ENCODE data around the gene RCAN1.
"Not testable (repeated sequence)": the region's sequence is repeated elsewhere in the genome, so short reads cannot be mapped to it uniquely, and the experiment has no call there.

RCAN1 gene

DNA sequence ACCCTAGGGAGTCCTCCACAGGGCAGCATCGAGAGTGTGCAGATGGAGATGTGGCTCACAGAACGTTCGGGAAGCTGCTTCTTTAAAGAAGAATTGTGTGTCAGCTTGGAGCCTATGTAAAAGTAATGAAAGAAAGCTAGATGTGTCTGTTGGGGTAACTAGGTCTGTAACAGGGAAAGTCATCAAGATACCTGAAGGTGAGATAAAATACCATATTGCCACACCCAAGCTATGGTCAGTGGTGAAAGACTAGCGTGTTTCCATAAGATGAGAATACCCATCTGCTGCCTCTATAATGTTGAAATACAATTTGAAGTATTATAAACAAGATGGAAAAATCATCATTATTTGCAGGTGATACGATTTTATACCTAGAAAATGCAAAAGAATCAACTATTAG is 17.5 kb downstream of the RCAN1 start:
- no peak for DNase-seq

DNA sequence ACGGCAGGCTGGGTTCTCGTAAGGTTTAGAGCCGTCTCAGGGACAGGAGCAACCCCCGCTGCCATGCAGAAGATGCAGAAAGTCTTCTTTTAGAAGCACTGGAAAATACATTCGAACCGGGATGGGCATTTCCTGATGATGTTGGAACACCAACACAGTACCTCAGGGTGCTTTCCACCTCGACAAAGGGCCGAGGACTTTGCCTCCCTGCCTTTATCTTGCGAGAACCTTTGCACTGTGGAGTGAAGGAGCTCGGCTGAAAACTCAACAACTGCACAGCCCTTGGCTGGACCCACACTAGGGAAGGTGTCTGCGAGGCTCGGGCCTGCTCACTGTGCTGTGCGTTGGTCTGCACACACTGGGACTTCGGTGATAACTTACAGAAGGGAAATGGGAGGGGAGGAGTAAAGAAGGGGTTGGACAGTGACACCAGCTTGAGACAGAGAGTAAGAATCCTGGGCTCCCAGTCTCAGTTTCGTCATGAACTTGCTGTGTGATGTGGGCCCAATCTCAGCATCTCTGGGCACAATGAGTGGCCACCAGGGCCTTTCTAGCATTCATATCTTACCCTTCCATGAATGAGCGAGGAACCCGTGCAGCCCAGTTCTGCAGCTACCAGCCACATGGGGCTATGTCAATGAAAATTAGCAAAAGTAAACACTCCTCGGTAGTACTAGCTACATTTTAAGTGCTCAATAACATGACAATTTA is 18.2 kb downstream of the RCAN1 start:
- DNase-seq, result no peak

DNA sequence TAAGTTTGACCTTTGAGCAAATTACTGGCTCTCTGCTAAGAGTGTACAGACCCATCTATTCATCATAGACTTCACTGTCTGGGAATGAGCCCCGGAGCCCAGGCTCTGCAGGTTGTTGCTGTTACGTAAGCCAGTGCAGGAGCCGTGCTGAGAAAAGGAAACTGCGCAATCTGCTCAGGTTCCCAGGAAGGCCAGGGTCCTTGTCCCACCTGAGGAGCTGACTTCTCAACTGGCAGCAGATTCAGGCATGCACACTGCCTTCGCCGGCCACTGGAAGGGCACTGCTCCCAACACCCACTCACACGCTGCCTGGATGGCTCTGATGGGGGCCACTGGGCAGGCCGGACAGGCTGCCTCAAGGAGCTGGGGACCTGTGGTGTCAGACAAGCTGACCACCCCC is 19.5 kb downstream of the RCAN1 start:
- no peak for DNase-seq

DNA sequence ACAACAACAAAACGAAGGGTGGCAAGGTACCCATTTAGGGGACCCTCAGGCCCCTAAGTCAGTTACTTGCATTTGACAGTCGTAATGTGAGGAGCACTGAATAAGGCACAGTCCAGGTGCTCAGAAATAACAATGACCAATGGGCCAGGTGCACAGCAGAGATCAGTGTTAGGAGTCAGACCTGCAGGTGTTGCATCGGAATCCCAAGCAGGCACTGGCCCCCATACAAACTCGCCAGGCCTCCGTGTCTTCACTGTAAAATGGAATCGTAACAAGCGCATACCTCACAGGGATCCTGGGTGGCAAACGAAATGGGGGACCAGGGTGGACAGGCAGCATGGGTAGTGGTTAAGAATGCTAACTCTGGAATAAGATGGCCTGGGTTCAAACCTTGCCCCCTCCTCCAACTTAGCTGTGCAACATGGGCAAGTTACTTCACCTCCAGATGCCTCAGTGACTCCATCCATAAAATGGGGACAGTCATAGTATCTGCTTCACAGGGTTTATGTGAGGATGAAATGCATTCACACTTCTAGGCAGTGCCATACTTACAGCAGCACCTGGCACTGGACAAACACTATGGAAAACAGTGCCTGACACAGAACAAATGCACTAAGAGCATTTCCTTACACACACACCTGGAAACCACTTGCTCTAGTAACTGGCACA is 20.2 kb downstream of the RCAN1 start:
- DNase-seq, result no peak

DNA sequence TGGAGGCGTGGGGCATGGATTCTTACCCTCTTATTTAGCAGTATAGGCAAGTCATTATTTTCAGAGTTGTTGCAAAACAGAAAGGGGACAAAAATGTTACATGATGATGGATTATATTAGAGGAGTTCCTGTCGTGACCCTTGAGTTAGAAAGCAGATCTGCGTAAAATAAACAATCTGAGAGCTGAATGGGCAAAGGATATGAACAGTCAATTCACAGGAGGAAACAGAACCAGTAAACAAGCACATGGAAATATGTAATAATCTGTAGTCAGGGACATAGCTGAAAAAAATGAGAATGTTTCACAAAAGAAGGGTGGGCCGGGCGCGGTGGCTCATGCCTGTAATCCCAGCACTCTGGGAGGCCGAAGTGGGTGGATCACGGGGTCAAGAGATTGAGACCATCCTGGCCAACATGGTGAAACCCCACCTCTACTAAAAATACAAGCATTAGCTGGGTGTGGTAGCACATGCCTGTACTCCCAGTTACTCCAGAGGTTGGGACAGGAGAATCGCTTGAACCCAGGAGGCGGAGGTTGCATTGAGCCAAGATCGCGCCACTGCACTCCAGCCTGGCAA is 20.9 kb downstream of the RCAN1 start:
- DNase-seq, result no peak

DNA sequence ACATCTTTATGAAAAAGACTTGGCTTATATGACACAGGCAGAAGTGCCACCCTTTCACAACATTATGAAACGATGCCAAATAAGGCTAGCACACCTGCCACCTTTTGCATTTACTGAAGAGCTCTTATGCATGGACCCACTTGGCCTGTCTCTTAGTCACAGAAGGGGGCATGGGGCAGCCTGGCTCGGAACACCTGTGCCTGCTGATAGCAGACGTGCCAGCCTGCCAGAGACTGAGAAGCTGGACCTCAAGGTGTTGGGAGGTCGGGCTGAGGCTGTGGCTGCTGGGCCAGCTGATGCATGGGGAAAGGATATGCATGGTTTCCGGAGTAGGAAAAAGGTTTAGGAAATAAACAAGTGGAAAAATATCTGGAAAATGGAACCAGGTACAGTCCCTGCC is 21.5 kb downstream of the RCAN1 start:
- DNase-seq, result no peak

DNA sequence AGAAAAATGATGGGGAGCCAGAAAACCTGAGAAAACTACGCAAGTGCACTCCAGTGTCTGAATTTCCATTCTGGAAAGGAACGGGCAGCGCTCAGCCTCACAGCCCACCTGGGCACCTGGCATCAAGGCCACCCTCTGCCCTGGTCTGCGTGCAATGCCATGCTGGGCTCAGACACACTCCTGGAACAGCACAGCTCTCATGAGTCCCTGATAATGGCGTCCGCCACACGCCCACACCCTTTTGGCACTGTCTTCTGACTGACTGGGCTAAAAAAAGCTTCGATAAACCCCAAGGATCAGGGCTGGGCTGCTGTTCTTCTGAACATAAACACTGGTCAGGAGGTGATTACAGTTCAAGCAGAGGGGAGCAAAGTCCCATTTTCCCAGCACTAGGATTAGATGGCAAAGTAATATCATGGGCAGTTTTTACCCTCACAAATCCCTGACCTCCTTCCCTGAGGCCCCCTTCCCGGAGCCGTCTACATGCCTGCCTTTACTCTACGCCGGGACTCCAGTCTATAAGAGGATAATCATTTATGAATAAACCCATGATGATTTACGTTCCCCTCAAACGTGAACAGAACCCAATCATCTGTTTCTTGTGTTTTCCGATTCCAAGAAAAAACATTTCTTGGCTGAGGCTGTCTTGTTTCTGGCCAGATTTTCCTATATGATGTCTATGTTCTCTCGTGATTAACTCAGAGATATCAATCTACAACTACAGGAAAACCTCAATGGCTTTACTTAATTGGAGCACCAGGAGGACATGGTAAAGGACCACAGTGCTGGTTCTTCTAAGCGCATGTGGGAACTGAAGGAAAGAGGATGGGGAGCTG is 22.6 kb downstream of the RCAN1 start:
- DNase-seq, result no peak

DNA sequence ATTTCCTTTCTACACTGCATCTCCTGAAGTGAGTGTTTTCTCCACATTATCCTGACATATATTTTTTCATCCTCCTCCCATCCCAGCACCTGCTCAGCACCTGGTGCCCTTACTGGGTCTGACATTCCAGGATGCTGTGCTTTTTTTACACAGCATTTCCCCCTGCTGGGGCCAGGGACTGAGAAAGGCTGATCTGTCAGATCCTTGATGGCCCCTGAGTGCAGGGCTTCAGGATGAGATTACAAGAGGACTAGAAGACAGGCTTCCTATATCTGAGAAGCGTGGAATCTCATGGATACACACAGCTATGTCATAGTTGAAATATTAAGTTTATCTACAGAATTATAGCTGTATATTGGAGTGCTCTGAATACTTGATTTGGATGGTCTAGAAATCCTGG is 24.4 kb downstream of the RCAN1 start:
- no peak for DNase-seq

DNA sequence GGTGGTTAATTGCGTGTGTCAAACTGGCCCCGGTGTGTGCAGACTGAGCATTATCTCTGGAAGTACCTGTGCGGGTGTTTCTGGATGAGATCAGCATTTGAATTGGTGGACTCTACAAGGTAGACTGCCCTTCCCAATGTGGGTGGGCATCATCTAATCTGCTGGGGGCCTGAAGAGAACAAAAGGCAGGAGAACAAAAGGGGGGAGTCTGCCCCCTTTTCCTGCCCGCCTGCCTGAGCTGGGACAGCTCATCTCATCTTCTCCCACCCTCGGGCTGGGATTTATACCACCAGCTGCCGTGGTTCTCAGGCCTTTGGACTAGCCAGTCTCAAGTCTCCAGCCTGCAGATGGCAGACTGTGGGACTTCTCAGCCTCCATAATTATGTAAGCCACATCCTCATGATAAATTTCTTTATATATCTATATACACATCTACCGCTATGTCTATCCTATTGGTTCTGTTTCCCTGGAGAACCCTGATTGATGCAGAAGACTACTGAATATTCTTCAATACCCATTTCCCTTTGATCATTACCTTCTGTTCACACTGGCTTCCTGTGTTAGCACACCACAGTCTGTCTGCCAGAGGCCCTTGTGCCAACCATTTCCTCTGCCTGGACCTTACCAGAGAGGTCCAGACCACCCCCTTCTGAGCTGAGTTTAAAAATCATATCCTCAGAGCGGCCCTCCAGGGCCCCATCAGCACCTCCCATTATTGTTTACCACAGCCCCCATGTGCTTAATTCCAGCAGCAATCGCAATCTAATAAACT is 25.2 kb downstream of the RCAN1 start:
- no peak for DNase-seq

DNA sequence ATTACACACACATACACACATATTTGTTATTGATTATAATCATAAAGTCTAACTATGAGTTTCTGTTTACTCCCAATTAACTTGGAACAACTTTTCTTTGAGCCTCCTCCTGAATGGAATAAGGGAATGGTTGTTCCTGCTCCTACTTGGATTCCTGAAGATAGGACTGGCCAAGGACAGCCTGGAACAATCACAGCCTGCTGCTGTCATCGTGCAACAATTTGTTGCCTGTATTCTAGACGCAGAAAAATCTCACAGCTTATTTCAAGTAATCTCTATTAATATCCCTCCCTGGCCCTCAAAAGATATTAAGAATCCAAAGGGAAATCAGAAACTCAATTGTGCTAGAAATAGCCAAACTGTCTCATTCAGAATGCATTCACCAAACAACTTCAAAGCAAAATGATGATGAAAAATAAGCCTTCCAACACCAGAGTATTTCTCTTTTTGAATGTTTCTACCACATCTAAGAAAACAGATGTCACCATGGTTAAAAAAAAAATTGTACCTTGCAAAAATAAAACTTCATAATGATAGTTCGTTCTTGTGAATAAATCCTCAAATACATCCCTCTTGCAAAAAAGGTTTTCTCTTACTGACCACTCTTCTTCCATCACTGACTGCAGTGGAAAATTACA is 30.9 kb downstream of the RCAN1 start:
- DNase-seq, result no peak

DNA sequence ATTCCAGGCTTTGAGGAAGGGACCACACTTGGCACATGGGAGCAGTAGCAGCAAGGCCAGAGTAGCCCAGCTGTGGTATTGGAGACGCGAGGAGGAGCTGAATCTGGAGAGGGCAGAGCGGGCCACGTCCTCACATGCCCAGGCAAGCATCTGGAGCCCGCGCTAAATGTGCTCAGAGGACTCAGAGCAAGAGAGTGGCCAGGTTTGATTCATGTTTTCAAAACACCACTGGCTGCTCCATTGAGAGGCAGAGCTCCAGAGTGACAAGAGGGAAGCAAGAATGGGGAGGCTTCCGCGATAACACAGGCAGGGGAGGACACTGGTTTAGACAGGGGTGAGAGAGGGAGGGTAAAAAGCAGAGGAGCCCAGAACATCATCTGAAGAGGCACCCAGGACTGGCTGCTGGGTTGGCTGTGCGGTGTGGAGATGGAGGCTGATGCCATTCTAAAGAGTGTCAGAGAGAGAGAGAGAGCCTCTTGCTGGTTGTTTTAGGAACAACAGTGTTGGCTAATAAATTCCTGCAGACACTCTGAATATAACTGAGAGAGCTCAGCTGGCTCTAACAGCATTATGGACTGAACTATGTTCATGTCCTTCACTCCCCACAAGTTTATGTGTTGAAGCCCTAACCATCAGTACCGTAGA is 32.3 kb downstream of the RCAN1 start:
- DNase-seq, result no peak

DNA sequence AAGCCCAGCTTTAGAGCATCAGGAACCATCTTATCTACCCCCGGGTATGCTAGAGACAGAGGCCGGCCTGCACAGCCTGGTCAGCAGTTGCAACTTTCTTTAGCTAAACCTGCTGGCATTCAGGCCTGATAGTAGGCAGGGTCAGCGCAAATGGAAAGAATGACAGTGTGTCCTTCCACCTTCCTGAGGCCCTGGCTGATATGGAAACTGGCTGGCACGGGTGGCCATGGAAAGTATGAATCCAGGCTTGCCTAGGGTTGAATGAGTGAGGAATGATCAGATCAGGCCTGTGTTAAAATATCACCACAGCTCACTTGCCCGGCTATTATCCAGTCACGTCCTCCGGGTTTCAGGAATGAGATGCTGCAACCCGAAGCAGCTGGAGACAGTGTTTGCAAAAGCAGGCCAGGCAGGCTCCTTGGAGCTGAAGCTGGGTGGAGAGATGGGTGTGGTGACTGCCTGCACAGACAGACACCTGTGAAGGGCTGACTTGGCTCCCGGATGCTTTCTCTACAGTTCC is 34.7 kb downstream of the RCAN1 start:
- no peak for DNase-seq

DNA sequence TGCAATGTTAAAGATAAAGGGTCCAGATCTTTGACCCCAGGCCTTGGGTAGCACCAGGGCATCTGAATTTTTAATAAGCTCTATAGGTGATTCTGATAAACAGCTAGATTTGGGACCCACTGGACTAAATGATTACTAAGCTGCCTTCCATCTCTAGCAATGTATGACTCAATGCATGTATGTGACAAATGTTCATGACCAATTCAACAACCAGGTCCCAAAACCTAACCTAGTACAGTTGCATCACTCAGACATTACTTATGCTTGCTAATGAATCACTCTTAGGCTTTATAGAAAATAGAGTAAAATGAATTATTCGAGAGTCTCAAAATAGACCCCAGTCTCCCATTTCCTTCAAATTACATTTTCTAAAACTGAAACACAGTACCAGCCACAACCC is 35.5 kb downstream of the RCAN1 start:
- DNase-seq, result no peak

DNA sequence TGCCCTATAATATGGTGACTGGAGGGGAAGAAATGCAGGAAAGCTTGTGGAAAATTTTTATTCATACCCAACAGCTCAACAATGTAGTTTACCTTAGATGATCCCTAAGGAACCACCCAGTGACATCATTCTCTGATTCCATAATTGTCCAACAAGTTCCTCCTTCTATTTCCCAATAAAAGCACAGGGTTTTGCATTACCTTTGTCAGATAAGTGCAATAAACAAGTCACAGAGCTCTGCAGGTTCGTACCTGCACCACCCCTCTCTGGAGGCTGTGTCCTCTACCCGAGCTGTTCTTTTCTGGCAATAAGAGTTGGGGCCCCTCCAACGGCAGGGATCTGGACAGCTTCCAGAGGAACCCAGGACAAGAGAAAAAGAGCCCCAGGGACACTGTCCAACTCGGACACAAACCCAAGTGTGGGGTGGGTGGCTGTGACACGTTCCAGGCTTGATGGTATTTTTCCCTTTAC is 38.8 kb downstream of the RCAN1 start:
- DNase-seq, result no peak

DNA sequence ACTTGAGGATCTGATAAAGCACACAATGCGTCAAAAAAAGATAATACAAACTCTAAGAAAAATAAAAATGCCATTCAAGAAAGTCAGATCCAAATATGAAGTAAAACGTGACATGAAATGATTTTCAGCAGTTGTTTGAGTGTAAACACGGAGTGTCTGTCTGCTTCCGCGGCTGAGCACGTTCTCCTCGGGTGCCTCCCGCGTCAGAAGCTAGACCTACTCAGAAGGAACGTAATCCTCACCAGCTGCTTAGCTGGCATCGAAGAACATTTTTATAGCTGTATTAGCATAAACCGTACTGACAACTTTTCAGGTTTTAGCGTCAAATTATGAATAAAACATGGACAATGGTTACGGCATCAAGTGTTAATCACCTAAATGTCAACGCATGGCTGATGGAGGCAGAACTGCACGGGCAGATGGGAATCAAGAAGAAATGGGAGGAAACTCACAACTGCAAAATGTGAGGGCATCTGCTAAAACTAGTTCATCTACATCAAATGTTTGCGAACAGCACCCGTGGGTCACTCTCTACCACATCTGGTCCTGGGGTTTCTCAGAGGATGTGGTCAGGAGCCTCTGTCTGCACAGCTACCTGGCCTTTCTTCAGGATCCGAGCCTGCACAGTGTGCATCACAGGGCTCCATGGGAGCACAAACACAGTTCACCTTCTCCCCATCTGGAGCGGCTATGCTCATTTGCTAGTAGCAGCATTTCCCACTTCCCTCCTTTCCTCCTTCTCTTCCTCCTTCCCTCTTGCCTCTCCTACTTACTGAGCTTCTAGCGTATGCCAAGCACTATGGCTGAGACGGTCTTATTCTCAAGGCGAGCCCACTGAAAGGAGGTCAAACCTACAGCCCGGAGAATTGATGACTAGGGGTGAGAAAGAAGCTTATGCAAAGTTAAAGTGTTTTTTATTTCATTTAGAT is 40.0 kb downstream of the RCAN1 start:
- DNase-seq, result no peak

DNA sequence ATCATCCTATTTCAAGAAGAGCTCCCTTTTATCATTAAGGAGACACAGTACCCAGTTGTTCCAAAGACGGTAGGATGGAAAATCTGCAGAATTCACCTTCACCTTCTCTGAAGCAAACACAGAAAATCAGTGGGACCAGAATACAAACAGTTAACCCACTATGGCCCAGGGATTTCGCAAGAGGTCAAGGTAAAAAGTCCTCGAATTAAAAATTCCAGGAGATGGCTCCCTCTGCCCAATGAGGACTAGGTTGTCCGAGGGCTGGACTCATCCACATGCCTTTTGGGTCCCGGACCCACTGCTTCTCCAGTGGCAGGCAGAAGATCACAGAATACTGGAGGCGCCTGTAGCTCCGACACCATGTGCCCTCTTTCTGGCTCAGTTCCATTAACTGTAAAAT is 42.9 kb downstream of the RCAN1 start:
- DNase-seq, result no peak

DNA sequence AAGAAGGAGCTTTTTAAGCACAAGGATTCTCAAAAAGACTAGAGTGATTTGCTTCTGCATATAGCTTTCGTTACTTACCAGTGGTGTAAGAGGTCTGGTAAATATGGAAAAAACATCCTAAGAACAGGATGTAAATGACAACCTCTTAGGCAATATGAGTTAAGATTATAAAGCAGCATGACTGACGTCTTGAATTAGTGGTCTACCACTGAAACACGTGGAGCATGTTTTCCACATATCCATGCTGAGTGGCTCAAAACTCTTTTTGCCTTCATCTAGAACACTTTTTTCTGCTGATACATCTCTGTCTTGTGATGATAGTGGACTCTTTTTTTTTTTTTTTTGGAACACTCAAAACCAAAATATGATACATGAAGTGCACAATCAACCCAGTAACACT is 44.6 kb downstream of the RCAN1 start:
- no peak for DNase-seq

DNA sequence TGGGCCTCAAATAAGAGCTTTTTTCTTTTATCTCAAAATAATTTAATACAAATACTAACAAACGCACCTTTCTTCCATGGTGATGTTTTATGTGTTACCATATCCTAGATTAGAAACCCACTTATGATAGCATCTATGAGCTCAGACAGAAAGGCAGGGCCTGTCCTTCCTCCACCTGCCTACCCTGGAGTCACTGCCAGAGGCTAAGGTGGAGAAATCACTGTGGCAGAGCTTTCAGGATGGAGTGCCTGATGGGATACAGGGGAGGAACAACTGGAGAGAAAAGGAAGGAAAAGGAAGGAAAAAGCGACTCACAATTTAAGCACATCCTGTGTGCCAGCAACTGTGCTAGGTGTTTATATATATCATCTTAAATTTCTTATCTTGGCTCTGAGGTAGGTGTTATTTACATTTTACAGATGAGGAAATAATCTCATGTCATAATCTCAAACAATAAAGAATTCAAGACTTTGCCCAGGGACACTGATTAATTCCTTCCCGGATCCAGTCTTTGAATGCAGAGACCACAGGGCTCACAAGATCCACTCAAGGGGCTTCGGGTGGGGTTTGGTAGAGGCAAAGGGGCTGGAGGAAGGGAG is 45.4 kb downstream of the RCAN1 start:
- DNase-seq, result no peak

DNA sequence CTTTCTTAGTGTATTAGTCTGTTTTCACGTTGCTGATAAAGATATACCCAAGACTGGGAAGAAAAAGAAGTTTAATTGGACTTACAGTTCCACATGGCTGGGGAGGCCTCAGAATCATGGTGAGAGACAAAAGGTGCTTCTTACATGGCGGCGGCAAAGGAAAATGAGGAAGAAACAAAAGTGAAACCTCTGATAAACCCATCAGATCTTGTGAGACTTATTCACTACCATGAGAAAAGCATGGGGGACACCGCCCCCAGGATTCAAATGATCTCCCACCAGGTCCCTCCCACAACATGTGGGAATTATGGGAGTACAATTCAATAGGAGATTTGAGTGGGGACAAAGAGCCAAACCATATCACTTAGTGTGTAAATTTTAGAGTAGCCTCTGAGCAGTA is 46.1 kb downstream of the RCAN1 start:
- DNase-seq, result not testable (repeated sequence)

All from stimulated activated CD4-positive, alpha-beta T cell treated with anti-CD3 and anti-CD28 coated beads, Interleukin-4, amount 100 ng/mL, for 4 hours (primary cell).